ENCODE results near the gene SMPDL3A. TPM values are rescaled to one million over a fixed set of nuclear protein-coding genes. Genes with fewer than 3 reads are reported as not detected.

The SMPDL3A gene
- total and polyA plus RNA-seq, 2 of the 8 experiments (the other 6 are each of a cell fraction or from before 2014, with no cell fraction given), result 3.5 to 3.9 TPM

DNA sequence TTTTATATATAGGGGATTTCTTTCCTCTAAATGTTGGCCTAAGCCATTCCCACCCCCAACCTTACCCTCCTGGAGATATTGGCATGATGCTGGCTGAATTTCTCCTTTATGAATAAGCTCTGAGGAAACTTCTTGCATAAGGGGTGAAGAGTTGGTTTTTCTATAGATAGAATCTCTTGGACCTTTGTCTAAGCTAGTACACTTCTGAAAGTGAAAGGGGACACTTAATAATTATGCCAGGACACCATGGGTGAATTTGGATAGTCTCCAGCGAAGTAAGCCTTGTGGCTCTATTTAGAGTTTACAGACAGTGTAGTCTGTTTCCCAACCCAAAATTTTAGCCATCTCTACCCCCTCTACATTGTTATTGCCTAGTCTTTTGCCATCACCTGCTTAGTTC is 36.6 kb upstream of the SMPDL3A start (continued):
- TF ChIP-seq, protein P1, sequence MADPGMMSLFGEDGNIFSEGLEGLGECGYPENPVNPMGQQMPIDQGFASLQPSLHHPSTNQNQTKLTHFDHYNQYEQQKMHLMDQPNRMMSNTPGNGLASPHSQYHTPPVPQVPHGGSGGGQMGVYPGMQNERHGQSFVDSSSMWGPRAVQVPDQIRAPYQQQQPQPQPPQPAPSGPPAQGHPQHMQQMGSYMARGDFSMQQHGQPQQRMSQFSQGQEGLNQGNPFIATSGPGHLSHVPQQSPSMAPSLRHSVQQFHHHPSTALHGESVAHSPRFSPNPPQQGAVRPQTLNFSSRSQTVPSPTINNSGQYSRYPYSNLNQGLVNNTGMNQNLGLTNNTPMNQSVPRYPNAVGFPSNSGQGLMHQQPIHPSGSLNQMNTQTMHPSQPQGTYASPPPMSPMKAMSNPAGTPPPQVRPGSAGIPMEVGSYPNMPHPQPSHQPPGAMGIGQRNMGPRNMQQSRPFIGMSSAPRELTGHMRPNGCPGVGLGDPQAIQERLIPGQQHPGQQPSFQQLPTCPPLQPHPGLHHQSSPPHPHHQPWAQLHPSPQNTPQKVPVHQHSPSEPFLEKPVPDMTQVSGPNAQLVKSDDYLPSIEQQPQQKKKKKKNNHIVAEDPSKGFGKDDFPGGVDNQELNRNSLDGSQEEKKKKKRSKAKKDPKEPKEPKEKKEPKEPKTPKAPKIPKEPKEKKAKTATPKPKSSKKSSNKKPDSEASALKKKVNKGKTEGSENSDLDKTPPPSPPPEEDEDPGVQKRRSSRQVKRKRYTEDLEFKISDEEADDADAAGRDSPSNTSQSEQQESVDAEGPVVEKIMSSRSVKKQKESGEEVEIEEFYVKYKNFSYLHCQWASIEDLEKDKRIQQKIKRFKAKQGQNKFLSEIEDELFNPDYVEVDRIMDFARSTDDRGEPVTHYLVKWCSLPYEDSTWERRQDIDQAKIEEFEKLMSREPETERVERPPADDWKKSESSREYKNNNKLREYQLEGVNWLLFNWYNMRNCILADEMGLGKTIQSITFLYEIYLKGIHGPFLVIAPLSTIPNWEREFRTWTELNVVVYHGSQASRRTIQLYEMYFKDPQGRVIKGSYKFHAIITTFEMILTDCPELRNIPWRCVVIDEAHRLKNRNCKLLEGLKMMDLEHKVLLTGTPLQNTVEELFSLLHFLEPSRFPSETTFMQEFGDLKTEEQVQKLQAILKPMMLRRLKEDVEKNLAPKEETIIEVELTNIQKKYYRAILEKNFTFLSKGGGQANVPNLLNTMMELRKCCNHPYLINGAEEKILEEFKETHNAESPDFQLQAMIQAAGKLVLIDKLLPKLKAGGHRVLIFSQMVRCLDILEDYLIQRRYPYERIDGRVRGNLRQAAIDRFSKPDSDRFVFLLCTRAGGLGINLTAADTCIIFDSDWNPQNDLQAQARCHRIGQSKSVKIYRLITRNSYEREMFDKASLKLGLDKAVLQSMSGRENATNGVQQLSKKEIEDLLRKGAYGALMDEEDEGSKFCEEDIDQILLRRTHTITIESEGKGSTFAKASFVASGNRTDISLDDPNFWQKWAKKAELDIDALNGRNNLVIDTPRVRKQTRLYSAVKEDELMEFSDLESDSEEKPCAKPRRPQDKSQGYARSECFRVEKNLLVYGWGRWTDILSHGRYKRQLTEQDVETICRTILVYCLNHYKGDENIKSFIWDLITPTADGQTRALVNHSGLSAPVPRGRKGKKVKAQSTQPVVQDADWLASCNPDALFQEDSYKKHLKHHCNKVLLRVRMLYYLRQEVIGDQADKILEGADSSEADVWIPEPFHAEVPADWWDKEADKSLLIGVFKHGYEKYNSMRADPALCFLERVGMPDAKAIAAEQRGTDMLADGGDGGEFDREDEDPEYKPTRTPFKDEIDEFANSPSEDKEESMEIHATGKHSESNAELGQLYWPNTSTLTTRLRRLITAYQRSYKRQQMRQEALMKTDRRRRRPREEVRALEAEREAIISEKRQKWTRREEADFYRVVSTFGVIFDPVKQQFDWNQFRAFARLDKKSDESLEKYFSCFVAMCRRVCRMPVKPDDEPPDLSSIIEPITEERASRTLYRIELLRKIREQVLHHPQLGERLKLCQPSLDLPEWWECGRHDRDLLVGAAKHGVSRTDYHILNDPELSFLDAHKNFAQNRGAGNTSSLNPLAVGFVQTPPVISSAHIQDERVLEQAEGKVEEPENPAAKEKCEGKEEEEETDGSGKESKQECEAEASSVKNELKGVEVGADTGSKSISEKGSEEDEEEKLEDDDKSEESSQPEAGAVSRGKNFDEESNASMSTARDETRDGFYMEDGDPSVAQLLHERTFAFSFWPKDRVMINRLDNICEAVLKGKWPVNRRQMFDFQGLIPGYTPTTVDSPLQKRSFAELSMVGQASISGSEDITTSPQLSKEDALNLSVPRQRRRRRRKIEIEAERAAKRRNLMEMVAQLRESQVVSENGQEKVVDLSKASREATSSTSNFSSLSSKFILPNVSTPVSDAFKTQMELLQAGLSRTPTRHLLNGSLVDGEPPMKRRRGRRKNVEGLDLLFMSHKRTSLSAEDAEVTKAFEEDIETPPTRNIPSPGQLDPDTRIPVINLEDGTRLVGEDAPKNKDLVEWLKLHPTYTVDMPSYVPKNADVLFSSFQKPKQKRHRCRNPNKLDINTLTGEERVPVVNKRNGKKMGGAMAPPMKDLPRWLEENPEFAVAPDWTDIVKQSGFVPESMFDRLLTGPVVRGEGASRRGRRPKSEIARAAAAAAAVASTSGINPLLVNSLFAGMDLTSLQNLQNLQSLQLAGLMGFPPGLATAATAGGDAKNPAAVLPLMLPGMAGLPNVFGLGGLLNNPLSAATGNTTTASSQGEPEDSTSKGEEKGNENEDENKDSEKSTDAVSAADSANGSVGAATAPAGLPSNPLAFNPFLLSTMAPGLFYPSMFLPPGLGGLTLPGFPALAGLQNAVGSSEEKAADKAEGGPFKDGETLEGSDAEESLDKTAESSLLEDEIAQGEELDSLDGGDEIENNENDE (IDR thresholded peaks at IDR 0.05; ENCODE audit: insufficient replicate concordance, low read length), result no peak
- TF ChIP-seq KDM5A (IDR thresholded peaks at IDR 0.05; ENCODE audit: low read length), result no peak
- no peak for TF ChIP-seq SIX5 (IDR thresholded peaks at IDR 0.05; ENCODE audit: low read depth, low read length)
- TF ChIP-seq CREB1 (IDR thresholded peaks at IDR 0.05), result no peak
- no peak for TF ChIP-seq HDAC2 (IDR thresholded peaks at IDR 0.05; ENCODE audit: borderline replicate concordance in 1 of 2, low read depth in 2 of 2, low read length in 2 of 2)
- TF ChIP-seq EGR1 (IDR thresholded peaks at IDR 0.05; ENCODE audit: borderline replicate concordance, low read depth, low read length), result no peak
- no peak for TF ChIP-seq KDM4A (IDR thresholded peaks at IDR 0.05; ENCODE audit: low read depth, low read length, severe bottlenecking)

Data from H1 (cell line).